GM18861 (cell line): ENCODE measurements around the gene USE1.

ENCODE experiments used
- ATAC-seq: cut with Tn5 transposase; IDR thresholded peaks from one replicate; pipeline ENCODE4 v1.9.1; 2021; ENCODE audit not compliant: unreplicated experiment

USE1 gene

GRCh38 chr19:17256130-17256529, 41.0 kb downstream of the USE1 start:
- ATAC-seq = no peak

DNA sequence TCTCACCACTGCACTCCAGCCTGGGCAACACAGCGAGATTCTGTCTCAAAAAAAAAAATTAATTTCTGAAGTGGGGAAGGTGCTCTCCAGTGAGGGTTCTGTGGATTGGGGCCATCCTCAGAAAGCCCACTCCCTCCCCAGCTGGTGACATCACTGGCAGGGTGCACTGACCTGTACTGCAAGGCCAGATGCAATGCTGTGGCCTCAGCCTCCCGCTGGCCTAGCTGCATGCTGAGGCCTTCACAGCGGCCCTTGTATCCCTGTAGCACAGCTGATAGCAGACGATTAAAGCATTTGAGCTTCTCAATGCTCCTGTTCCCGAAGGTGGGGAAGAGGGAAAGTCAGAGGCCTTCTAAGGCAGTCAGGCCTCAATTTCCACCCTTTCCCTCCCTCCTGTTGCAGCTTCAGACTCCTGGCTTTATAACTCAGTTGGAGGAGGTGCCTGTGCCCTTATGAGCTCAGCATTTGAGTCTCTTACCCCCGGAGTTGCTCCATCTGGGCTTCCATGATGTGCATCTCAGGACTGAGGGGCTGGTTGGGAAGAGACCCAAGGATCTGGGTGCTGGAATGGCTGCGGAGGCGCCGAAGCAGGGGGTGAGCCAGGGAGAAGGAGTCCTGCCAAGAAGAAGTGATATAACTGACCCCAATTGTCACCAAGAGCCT, 44.1 kb downstream of the USE1 start:
- no peak for ATAC-seq

GRCh38 chr19:17259934-17260333, 44.8 kb downstream of the USE1 start:
- no peak for ATAC-seq

DNA sequence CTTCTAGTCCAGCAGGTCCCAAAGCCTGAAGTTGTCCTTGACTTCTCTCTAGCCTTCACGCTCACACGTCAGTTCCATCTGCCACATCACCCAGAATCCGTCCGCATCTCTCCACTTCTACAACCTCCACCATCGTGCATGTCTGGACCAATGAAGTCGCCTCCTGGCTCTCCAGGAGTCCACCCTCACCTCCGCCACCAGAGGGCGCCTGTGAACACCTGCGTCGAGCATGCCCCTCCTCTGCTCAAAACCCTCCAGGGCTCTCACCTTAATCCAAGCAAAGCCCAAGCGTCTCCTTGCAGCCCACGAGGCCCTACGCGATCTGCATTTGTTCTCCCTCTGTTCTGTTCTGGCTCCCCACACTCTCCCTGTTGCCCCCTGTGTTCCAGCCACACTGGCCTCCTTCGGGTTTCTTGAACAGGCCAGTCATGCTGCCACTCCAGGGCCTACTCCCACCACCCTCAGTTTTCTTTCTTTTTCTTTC, 45.7 kb downstream of the USE1 start:
- peak; percentile 65 for ATAC-seq

- ATAC-seq = no peak
These were observed 47.4 kb downstream of the USE1 start for GRCh38 chr19:17262557-17262956.

GRCh38 chr19:17263712-17264640, 48.8 kb downstream of the USE1 start:
- no peak for ATAC-seq

DNA sequence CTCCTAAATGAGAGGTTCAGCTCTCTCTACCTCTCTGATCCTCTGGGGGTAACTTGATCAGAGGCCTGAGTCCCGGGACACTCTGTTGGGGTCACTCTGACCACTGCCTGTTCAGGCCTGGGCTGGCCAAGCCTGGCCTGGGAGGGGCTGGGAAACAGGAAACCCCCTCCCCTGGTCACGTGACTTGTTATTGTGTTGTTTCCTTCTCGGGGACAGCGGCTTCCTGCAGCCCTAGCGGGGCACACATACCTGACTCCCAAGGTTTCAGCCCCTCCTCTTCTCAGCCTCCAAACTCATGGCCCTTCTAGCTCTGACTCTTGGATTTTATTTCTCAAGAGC, 49.5 kb downstream of the USE1 start, which contains the start of gene USHBP1:
USHBP1 (minus strand) TSS at position 105 of the 339 bp plus-strand sequence. CDS start 446 bp downstream, outside the sequence.
- ATAC-seq = no peak

- ATAC-seq = no peak
These were observed 50.9 kb downstream of the USE1 start for GRCh38 chr19:17266026-17266425.

- ATAC-seq = no peak
These were observed 51.4 kb downstream of the USE1 start for GRCh38 chr19:17266589-17266974.

GRCh38 chr19:17266975-17267788, 52.0 kb downstream of the USE1 start, which contains the start of gene BABAM1:
Gene BABAM1 (plus strand): TSS chr19:17267443. CDS start chr19:17268807, 1,364 bp downstream.
- peak; percentile 87 for ATAC-seq

- no peak for ATAC-seq
These were observed 53.6 kb downstream of the USE1 start for GRCh38 chr19:17268754-17269153.
